Hematopoietic multipotent progenitor cell treated with erythropoietin and hydrocortisone succinate and interleukin-3 and kit ligand, for 17 days (in vitro differentiated cells): ENCODE data around the gene HMX1.

ENCODE experiments used
- DNase-seq: peaks from one replicate; pipeline ENCODE4 v3.0.0-alpha.2; 2015; ENCODE audit warnings: low spot score

The HMX1 gene

DNA sequence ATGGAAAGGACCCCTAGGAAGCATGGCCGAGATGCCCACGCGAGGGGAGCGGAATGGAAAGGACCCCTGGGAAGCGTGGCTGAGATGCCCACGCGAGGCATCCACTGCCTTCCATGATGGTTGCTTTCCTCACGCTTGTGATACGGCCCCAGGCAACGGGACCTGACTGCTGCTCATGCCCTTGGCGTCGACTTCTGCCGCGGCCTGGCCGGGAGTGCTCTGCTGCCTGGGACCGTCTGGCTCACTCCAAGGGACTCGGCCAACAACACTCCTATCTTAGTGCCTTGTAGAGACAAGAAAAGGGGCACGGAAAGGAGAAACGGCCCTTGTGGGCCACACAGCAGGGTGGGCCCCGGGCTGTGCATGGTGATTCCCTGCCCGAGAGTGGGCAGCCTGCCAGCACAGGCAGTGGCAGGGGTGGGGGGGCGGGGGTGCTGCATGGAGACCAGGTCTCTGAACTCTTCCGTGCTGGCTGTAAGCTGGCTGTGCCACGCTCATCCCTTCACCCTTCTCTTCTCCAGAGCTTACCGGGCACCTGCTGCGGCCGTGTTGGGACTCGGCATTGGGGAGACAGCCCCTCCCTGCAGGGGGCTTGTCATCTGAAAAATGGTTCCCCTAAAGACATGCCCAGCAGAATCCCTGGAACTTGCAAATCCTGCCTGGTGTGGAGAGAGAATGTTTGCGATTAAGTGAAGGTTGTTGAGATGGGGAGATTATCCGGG, 38.6 kb upstream of the HMX1 start:
- DNase-seq, result no peak

DNA sequence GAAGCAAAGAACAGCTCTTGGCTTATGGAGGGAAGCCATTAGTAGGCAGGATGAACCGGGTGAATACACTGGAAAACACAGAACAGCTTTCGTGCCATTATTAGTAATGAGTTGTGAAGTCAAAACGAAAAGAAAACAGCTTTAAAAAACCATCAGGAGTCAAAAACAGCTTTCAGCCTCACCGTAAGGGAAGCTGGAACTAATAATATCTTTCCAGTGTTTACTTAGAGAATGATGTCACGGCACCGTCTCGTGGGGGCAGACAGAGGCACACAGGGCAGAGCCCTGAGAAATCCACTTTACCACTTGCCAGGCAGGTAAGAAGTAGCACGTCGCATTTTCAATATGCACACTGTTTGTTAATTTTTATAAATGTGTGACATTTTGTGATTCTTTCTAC, 37.9 kb upstream of the HMX1 start:
- DNase-seq, result no peak

DNA sequence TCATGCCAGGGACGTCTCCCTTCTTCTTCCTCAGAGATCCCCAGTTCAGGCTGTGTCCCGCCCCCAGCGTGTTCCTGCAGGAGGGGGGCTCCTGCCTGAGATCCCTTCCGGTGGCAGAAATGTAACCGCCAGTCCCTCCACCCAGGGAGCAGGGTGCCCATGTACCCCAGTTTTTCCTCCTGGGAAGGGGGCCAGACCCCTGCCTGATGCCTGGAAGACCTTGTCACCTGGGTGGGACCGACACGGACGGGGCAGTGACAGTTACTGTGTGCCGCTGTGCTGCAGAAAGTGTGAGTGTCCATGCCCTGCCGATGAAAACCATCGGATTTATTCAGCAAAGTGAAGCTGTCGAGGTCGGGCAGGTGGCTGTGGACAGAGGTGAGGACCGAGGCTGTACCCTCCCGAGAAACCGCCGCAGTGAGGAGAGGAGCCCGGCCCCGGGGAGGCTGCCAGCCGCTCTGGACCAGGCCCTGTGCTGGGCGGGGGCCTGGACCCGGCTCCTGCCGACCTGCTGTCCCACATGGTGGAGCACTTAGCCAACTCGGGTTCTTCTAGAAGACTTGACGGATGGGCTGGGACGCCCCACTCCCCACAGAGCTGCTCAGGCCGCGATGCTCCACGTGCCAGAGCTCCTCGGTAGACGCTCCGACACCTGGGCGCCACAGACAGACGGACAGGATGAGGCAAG, 36.7 kb upstream of the HMX1 start:
- DNase-seq, result no peak

DNA sequence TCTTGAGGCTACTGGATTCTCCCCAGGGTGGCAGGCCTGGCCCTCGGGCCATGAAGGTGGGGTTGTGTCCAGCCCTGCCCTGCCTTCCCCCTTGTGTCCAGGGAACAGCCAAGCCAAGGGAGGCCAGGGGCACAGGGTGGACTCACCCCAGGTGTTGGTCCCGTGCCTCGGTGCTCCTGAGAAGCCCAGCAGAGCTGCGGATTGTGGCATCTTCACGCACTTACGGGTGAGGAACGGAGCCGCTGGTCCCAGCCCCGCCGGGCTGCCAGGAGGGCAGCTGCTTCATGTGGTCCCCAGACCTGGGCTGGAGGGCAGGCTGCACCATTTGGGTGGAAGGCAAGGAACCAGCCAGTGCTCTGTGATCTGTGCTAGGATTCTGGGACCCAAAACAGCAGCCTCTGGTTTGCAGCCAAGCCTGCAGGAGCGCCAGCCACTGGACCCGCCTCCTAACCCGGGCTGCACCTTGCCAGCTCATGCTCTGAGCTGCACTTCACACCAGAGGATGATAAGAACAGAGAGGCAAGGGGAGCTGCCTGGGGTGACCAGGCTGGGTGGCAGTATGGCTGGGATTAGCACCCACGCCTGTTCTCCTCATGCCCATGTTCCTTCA, 36.1 kb upstream of the HMX1 start:
- no peak for DNase-seq

DNA sequence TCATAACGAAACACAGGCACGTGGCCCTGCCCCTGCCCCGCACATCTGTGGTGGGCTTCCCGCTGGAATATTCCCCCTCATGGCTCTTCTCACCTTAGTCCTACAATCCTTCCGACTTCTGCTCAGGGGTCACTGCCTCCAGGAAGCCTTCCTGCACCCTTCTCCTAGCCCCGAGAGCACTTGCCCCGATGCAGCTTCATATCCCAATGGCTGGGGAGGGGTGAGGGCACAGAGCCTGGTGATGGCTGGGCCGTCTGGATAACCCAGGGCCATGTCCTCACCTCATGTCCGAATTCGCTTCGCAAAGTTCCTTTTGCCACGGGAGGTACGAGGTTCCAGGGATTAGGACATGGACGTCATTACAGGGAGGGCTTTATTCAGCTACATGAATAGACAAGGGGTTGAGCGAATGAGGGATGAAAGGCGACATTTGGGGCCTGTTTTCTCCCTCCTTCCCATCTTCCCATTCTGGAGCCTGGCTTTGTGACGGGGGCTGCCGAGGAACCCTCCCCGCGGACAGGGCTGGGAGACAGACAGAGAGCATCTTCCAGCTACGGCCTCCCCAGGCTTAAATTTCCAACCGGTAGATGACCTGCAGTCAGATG, 35.5 kb upstream of the HMX1 start:
- no peak for DNase-seq

DNA sequence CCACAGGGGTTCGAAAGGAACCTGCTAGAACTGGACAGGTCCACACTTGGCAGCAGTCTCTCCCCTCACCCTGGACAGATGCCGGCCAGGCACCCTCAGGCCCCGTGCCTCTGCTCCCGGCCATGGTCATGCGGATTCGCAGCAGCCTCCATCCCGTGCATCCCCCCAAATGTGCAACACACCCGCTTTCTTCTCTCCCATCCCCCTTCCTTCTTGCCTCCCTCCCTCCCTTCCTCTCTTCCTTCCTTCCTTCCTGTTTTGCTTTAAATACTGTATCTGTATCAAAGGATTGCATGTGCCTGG, 35.0 kb upstream of the HMX1 start:
- DNase-seq, result no peak

DNA sequence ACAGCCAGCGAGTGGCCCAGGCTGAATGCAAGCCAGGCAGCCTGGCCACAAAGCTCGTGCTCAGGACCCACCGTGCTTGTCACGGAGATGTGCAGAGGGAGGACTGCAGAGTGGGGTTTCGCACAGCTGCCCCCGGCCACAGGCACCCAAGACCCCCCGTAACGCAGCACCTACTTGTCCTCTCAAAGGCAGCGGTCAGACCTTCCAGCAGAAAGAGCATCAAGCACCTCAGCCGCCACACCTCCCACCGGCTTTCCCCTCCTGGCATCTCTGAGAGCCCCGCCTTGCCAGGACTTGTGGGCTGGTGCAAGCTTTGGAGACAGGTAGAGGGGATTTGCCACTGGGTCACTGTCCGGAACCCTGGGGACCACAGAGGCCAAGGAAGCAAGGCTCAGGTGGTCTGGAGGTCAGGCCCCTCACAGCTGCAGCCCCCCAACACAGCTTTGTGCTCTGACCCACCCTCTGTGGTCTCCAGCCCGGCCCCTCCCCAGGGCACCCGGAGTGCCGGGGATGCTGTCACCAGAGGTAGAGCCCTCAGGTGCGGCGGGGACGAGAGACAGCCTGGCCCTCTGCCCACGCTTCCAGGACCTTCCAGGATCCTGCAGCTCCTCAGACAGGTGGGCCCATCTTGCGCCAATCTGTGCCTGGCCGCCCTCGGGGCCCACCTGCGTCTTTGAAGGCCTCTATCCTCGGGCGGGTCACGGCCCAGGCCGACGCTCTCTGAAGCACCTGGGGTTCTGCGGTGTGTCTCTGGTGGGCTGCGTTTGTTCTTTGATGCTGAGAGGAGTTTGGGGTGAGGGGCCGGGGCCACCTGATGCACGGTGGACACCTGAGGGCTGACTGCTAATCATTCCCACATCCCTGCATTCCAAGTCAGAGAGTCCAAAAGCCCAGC, 34.4 kb upstream of the HMX1 start:
- DNase-seq, result no peak

DNA sequence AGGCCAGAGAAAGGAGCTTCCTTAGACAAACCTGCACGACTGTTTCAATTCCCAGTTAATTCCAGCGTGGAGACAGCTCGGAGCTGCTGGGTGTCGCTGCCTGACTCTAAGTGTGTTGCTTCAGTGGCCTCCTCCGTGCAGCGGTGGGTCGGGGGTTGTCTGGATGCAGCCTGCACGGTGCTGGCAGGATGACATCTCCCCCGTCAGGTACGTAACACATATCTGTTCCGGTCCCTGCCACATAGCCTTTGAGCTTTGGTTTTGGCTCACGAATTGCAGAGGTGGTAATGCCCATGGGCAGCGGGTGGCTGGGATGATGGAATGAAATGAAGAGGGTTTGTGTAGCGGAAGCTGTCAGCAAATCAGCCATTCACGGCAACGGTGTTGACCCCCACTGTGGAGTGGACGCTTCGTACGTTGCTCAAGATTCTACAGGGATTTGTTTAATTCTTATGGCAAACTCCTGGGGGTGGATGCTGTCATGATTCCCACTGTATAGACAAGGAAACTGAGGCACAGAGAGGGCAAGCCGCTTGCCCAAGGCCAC, 33.7 kb upstream of the HMX1 start:
- DNase-seq, result no peak

DNA sequence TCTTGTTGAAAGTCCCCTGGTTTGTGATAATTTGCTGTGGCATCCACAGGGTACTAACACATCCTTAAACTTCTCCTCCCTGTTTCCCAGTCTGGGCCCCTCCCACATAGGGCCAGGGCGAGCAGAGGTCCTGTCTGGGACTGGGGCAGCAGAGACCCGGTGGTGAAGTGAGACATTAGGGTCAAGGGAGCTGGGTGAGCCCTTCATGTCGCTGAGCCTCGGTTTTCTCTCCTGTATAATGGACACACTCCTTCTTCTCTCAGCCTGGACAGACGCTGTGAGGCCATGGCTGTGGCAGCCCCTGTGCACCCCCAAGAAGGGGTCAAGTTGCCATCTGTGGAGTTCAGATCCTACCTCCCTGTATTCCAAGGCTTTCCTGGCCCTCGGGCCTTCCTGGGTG, 33.0 kb upstream of the HMX1 start:
- no peak for DNase-seq

DNA sequence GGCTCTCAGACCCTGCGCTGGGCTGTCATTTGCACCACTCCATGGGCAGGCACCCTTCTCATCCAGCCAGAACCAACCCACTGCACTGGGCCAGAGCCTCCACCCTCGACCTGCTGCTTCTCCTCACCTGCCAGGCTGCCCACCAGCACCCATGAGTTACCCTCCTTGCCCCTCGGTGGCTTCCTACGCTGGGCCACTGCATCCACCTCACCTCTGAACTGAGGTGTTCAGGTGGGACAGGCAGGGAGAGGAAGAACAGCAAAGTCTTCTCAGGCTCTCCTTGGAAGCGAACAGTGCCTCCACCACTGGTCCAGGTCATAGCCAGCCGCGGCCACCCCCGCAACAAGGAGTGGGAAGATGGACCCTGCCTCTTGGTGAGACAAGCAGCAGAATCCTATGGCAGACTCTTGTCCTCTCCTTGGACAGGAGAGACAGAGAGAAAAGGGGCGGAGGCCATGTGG, 32.4 kb upstream of the HMX1 start:
- DNase-seq, result no peak

DNA sequence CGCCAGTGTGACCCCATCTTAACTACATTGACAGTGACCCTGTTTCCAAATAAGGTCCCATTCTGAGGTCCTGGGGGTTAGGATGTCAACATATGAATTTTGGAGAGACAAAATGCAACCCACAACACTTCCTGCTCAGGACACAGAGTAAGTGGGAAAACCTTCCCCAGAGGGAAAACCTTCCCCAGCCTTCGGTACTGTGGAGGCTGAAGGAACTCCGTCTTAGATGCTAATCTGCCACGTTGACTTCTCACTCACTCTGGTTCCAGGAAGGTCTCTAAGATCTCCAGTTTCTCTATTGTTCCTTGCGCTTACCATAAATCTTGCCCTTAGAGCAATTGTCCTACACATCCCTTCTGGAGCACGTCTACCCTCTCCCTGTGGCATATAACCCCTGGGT, 29.7 kb upstream of the HMX1 start:
- DNase-seq, result no peak

DNA sequence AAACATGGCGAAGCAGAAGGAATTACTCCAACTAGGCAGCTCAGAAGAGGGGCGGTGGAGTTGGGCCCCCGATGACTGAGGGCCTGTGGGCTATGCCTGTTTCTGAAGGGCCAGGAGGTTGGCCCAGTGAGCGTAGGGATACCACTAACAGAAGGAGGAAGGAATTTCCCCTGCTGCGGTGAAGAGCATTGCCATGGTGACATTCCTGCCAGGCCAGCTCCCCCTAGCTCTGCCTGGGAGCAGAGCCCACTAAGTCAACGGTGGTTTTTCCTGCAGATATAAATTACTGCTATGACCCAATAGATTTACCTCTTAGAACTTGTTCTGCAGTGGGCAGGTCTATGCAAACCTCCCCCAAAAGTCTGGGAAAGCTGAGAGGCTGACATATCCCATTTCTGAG, 28.9 kb upstream of the HMX1 start:
- no peak for DNase-seq

DNA sequence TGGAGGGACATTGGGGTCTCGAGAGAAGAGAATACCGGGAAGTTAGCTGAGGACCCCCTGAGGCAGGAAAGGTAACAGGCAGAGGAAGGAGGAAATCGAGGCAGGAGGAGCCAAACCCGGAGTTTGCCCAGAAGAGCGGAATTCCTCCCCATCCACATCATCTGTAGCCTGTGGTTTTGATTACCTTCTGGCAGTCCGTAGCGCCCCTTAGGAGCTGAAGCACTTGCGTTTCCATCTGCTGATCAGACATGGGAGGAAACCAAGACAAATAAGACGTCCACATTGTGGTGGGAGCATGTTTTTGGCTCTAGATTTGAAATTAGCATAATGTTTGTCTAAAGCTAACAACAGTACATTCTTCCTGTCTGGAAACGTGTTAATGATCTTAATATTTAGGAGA, 26.8 kb upstream of the HMX1 start:
- DNase-seq, result no peak

DNA sequence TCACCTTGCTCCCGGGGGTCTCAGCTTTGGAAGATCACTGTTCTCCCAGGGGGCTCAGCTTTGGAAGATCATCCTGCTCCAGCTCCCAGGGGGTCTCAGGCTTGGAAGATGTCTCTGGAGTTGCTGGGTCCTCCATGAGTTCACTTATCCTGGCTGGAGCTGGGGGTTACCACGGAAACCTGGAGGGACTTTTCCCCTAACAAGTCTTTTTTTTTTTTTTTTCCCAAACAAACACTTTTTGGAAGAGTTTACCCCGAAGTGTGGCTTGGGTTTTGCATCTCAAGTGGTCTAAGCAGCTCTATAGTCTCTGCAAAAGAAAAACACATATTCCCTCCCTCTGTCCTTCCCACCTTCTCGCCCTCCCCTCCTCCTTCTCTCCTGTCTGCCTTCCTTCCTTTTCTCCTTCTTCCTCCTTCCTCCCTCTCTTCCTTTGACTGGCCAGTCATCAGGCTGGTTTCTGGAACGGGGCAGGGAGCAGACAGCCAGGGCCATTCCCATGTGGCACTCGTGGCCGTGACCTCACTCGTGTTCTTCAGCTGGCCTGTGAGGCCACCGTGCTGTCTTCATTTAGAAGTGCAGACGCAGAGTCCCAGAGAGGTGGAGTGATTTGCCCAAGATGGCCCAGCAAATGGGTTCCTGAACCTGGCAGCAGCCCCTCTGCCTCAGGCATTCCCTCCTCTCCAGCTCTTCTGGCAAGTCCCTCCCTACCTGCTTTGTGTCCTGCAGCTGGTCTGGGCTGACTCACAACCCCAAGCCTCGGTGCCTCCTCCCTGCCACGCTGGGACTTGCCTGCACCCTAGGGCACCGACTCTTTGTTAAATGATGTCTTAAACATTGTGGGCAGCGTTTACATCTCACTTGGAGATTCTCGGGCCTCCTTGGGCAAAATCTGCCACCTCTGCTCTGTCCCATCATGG, 25.9 kb upstream of the HMX1 start:
- DNase-seq, result no peak

DNA sequence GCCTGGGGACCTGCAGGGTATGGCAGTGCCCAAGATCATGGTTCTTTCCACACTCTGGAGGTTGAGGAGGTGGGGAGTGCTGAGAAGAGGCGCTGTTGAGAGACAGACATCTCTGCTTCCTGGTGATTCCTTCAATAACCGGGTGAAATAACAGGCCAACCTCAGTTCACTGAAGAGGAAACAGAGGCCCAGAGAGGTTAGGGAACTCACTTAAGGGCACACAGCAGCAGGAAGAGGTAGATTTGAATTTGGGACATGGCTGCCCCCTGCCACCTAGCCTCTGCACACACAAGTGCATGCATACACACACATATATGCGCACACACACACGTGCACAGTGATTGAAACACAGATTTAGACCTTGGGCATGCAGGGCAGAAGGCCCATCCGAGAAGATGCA, 24.9 kb upstream of the HMX1 start:
- DNase-seq, result no peak

DNA sequence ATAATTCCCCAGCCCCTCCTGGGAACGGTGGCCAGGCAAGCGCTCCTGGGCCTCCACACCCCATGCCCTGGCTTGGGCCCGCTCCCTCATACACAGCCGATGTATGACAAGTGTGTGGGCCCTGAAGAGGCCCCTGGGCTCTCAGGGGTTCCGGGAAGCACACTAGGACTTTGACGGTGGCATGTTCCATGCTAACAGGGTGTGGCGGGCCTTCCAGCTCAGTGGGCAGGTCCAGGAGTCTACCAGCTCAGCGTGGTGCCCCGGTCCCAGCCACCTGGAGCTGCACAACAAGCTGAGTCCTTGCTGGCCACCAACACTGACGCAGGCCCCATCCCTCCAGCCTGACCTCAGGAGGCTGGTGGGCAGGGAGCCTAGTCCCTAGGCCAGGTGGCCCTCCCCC, 24.4 kb upstream of the HMX1 start:
- no peak for DNase-seq

DNA sequence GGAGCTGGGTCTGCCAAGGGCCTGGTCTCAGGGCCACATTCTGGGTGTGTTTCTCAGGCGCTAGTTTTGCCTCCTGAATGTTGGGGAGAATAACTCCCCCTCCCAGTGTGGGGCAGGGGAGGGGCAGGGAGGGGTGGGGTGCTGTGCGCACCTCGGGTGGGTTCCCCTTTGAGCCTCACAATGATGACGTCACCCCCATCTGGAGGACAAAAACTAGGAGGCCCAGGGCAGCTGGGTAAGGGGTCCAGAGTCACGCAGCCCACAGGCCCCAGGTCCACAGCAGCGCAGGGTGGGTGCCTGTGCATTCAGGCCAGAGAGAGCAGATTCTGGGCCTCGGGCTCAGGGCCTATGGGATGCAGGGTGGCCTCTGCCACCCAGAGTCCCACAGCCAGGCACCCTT, 23.7 kb upstream of the HMX1 start:
- DNase-seq, result no peak

DNA sequence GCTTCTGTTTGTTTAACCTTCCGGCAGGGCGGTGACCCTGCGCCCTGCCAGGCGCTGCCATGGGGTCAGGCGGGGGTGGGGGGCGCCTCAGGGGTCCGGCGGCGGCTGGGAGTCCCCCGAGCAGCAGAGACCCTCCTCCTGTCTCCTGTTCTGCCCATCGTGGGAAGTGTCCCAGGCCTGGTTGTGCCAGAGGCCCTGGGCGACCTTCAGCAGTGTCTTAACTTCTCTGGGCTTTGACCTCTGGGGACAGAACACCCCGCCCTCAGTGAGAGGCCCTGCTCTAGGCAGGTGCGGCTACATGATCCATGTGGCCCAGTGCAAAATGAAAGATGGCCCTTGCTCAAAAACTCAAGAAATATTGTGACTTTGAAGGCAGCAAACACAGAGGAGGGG, 22.8 kb upstream of the HMX1 start:
- no peak for DNase-seq

DNA sequence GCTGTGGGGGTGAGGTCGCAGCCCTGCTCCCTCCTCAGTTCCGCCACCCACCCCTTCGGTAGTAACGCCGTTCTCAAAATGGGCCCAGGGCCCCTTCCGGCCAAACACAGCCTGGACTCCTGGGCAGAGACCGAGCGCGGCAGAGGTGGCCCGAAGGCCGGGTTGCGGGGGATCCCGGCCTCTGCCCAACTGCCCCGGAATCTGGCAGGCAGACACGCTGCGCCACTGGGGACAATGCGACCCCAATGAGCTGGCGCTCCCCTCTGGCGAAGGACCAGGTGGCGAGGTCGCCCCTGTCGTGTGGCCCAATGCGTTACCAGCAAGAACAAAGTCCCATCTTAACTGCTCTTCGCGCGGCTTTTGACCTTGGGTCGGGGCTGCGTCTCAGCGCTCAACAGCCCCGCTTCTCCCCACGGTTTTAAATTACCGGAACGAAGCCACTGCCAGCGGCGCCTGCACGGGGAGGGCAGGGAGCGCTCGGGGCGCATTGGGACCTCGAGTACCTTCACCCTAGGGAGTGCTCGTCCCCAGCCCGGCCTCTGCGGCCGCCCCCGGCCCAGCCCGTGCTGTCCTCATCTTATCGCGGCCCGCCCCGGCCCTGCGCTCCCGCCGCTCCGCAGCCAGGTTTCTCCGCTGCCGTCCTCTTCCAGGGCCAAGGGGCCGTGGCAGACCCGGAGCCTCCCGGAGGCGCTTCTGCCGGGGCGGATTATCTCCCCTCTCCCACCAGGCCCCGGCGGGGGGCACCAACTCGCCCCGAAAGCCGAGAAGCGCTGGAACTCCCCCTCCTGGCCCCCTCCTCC, 22.2 kb upstream of the HMX1 start:
- DNase-seq, result no peak

DNA sequence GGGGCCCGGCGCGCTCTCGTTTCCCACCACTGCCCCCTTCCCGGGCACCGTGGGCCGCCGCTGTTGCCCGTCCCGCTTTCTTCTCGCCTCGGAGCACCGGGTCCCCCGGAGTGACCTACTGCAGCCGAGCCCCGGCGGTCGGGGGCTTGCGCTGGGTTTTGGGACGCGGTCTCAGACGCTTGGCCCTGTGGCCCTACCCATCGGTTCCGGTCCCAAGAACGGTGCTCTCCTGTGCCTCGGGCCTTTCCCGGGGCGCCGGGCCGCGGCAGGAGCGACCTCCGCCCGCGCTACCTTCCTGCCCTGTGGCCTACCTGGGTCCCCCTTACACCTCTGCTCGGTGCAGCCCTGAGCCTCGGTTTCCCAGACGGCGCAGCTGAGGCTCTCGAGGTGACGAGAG, 21.6 kb upstream of the HMX1 start:
- DNase-seq, result no peak
